ENCODE results near the gene SYNJ2. TPM values are rescaled to one million over a fixed set of nuclear protein-coding genes. Genes with fewer than 3 reads are reported as not detected.

SYNJ2 gene
- total RNA-seq, 1 donor from 2014 or later, result 8.3 TPM

DNA sequence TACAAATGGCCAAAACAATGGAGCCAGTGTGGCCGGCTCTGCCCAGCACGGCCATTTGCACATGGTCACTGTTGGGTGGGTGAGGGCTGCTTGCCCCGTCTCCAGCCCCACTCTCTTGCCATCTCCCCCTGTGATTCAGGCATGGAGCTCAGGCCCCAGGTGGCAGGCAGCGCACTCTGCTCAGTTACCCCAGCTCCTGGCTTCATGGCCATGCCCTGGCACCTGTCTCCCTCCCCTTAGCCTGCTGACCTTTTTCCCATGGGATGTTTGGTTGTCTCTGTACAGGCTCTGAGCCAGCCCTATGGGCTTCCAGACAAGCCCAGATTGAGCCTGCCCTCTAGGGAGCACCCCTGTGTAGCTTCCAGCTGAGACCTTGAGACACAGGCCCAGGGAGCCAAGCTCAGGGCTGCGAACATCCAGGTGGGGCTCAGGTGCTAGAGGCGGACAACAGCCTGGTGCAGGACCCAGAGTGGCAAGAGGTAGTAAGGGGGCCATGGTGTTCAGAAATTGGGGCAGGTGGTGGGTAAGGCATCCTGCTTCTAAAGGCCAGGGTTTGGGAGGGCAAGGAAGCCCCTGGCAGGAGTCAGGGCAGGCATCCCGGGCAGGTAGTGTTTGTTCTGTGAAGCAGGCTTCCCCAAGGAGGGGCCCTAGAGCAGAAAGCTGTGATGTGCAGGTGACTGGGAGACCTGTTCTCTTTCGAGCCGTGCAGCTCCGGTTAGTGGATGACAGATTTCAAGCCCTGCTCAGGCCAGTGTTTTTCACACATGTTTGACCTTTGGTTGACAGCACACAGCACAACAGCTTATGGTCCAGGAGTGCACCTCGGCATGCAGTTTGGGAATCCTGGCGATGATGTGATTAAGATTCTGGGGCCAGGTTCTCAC is 17.7 kb downstream of the SYNJ2 start:
- no peak for DNase-seq (ENCODE audit: extremely low spot score in 2 of 2)
- H3K27ac ChIP-seq, result no peak overlapping the region
- H3K4me3 ChIP-seq, result no peak overlapping the region
- TF ChIP-seq POLR2AphosphoS5 (IDR thresholded peaks at IDR 0.05; ENCODE audit: insufficient read depth in 1 of 2, low read depth in 1 of 2), result no peak
- TF ChIP-seq, protein P1, sequence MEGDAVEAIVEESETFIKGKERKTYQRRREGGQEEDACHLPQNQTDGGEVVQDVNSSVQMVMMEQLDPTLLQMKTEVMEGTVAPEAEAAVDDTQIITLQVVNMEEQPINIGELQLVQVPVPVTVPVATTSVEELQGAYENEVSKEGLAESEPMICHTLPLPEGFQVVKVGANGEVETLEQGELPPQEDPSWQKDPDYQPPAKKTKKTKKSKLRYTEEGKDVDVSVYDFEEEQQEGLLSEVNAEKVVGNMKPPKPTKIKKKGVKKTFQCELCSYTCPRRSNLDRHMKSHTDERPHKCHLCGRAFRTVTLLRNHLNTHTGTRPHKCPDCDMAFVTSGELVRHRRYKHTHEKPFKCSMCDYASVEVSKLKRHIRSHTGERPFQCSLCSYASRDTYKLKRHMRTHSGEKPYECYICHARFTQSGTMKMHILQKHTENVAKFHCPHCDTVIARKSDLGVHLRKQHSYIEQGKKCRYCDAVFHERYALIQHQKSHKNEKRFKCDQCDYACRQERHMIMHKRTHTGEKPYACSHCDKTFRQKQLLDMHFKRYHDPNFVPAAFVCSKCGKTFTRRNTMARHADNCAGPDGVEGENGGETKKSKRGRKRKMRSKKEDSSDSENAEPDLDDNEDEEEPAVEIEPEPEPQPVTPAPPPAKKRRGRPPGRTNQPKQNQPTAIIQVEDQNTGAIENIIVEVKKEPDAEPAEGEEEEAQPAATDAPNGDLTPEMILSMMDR (IDR thresholded peaks at IDR 0.05), result no peak
- TF ChIP-seq POLR2A (IDR thresholded peaks at IDR 0.05), result no peak
- H3K27me3 ChIP-seq, result no peaks in the 10 kb centered on the region
- no peaks in the 10 kb centered on the region for H3K36me3 ChIP-seq
- H3K9me3 ChIP-seq, result no peaks in the 10 kb centered on the region
- intact Hi-C loops (cut with DNase I), result no loop called here
- H3K4me1 ChIP-seq, result peaks cover 30% of the 10 kb centered on the region

DNA sequence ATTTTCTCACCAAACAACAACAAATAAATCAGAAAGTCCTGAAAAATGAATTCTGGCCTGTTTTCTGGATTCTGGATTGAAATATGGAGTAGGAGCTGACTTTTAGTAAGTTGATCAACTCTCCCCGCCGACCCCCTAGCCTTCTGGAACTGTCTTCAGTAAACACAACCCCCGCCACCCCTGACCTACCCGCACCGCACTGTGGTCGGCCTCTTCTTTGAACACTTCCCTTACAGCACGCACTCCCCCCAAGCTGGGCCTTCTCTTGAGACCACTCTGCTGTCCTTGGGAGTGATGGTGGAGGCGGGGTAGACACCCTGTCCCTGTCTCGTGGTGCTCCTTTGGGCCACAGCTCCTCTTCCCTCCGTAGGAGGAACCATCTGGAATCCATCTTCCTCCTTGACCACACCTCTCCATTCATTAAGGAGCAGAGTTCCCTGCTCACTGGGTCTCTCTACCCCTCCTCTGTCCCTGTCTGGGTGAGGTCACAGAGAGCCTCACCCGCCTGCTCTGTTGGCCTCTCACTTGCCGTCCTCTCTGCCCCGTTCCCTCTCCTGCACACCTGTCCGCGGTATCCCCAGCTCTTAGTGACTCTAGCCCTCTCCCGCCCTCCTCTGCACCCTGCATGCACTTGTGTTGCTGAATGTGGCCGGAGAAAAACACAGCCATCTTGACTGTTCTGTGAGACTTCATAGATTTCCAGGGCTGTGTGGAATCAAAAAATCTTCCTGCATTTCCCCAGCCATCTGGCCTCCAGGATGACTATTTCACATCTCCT is 19.1 kb downstream of the SYNJ2 start:
- TF ChIP-seq, protein P1 (IDR thresholded peaks at IDR 0.05), result no peak
- no peak for TF ChIP-seq POLR2A (IDR thresholded peaks at IDR 0.05)
- TF ChIP-seq POLR2AphosphoS5 (IDR thresholded peaks at IDR 0.05; ENCODE audit: insufficient read depth in 1 of 2, low read depth in 1 of 2), result no peak
- H3K9me3 ChIP-seq, result no peaks in the 10 kb centered on the region
- no peak overlapping the region for H3K27ac ChIP-seq
- no peaks in the 10 kb centered on the region for H3K36me3 ChIP-seq
- peaks cover 32% of the 10 kb centered on the region for H3K4me1 ChIP-seq
- intact Hi-C loops (cut with DNase I), result no loop called here
- no peaks in the 10 kb centered on the region for H3K27me3 ChIP-seq
- no peak for DNase-seq (ENCODE audit: extremely low spot score in 2 of 2)
- H3K4me3 ChIP-seq, result no peak overlapping the region

- DNase-seq (ENCODE audit: extremely low spot score in 2 of 2), result no peak
- intact Hi-C loops (cut with DNase I), result no loop called here
- Histone ChIP-seq H3K9me3 (no peaks in the 10 kb centered on the region), H3K4me3 (peak overlapping the region in 1 of 2 donors; percentile 5), H3K4me1 (peaks cover 32% of the 10 kb centered on the region), H3K27me3 (no peaks in the 10 kb centered on the region), H3K36me3 (no peaks in the 10 kb centered on the region), H3K27ac (peak overlapping the region; percentile 93)
- TF ChIP-seq, protein P1 (IDR thresholded peaks at IDR 0.05), result no peak
- TF ChIP-seq POLR2AphosphoS5 (IDR thresholded peaks at IDR 0.05; ENCODE audit: insufficient read depth in 1 of 2, low read depth in 1 of 2), result peak in 1 of 2 donors; percentile 68
These were observed 20.7 kb downstream of the SYNJ2 start for GRCh38 chr6:158002249-158002950.

DNA sequence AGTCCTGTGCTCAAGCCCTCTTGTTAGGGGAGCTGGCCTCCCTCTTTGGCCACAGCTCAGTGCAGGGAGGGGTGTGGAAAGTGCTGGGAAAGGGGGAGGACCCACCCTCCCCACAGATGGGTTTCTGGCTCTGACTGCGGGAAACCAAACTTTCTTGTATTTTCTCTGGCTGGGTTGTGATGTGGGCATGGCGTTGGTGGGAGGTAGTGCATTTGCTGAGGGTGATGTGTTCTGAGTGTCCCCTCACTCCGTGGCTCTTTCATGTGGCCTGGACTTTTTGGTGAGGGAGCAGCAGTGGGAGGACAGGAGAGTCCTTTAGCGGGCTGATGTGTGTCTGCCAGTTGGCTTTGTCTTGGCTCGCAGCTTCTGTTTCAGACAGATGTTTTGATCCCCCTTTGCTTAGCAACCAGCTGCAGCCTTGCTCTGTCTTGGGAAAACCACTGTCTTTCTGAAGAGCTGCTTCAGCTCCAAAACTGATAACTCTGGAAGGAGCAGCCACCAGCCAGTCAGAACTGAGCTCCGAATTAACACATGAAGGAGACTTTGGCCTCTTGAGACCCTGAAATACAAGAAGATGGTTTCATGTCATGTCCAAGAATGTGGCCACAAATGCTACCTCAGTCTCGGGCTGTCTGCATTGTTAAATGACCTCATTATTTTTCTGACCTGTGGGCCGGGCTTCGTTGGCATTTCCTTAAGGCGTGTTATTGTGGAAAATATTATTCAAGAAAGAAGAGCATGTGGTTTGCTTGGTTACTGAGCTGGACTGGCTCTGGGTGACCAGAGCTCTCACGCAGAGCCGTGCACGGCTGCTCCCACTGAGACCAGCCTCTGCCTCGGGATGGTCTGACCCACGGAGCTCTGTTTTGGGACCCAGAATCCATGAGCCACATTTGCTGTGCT is 21.5 kb downstream of the SYNJ2 start:
- TF ChIP-seq POLR2A (IDR thresholded peaks at IDR 0.05), result no peak
- TF ChIP-seq, protein P1 (IDR thresholded peaks at IDR 0.05), result no peak
- peak; percentile 65 to 74 for TF ChIP-seq POLR2AphosphoS5 (IDR thresholded peaks at IDR 0.05; ENCODE audit: insufficient read depth in 1 of 2, low read depth in 1 of 2)
- Histone ChIP-seq H3K9me3 (no peaks in the 10 kb centered on the region), H3K36me3 (no peaks in the 10 kb centered on the region), H3K27me3 (no peaks in the 10 kb centered on the region), H3K4me3 (peak overlapping the region in 1 of 2 donors; percentile 5), H3K4me1 (peaks cover 34% of the 10 kb centered on the region), H3K27ac (peak overlapping the region; percentile 93)
- intact Hi-C loops (cut with DNase I), result no loop called here
- DNase-seq (ENCODE audit: extremely low spot score in 2 of 2), result no peak
